Measurements from ENCODE around the gene VASH1.

DNA sequence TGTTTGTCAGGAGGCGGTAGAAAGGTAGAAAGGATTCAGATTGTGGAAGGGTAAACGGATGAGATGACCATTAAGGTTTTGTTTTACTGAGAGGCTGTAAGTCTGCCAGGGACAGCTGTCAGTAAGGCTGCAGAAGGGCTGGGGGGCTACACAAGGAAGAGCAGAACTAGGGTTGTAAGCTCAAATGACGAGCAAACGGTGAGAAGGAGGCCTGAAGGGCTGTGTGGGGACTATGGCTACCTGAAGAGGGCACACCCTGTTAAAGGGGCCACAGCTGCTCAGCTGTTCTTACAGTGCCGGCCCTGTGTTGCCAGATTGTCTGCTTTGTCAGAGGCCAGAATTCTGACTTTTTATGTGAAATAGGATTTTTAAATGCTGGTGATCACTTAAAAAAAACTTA, 19.1 kb downstream of the VASH1 start:
- TF ChIP-seq TAF1 (IDR thresholded peaks at IDR 0.05; ENCODE audit: low read depth, low read length) (no peak), POLR2AphosphoS5 (IDR thresholded peaks at IDR 0.05; ENCODE audit: low read depth, low read length) (no peak), POLR2A (IDR thresholded peaks at IDR 0.05; ENCODE audit: low read depth, low read length) (no peak), POU2F2 (IDR thresholded peaks at IDR 0.05; ENCODE audit: low read depth, low read length) (no peak), SPI1 (IDR thresholded peaks at IDR 0.05; ENCODE audit: low read depth, low read length) (no peak), PAX5 (IDR thresholded peaks at IDR 0.05; ENCODE audit: insufficient read depth, low read length, severe bottlenecking) (no peak)

Measured in GM12891 (cell line).